Endothelial cell of umbilical vein (primary cell): ENCODE results near the gene TTYH3. TPM values are rescaled to one million over a fixed set of nuclear protein-coding genes. Genes with fewer than 3 reads are reported as not detected.

ENCODE experiments used
- BruUV-seq: library from RNA; stranded (reverse); fragments of 400-500 nt; replicated peaks from 2 replicates; lab custom pipeline; 2021; lab: Mats Ljungman, UMichigan
- CTCF ChIA-PET: fragments of 300-600, 350-600 bp; sonication (Branson Sonifier 250); formaldehyde crosslinking; loops from one replicate; lab custom pipeline; 2021; ENCODE audit warnings: antibody characterized with exemption, inconsistent platforms; lab: Charles Lee
- POLR2A ChIA-PET: fragments of 300-600, 350-600 bp; sonication (Branson Sonifier 250); formaldehyde crosslinking; loops from one replicate; lab custom pipeline; 2021; ENCODE audit warnings: antibody characterized with exemption, inconsistent platforms; lab: Charles Lee
- DNase-seq: peaks from one replicate; pipeline ENCODE4 v3.0.0-alpha.2; 2011; ENCODE audit warnings: low read depth, low spot score
- FAIRE-seq: peaks from 2 replicates; lab custom pipeline; 2011; peaks lifted over from hg19 to GRCh38; lab: Jason Lieb, UNC
- H2AFZ ChIP-seq: 2 replicates; pipeline ENCODE4 v1.6.0; 2012; ENCODE audit warnings: low read depth, low read length, control low read depth, inconsistent platforms
- H3K27ac ChIP-seq: 2 replicates; pipeline ENCODE4 v1.5.1; 2011; ENCODE audit warnings: low read depth, mild to moderate bottlenecking, control low read depth, low read length, moderate library complexity; ENCODE audit not compliant: insufficient read depth
- H3K27me3 ChIP-seq, 2 experiments: 2 replicates each; pipeline versions ENCODE4 v1.6.0 to v1.6.1; 2011; ENCODE audit warnings: low read length in 2 of 2, mixed read lengths in 1 of 2; ENCODE audit not compliant: control insufficient read depth in 2 of 2, insufficient read depth in 2 of 2
- H3K36me3 ChIP-seq, 2 experiments: 2 replicates in 1 of 2; 3 replicates in 1 of 2; pipeline ENCODE4 v1.5.1; 2011; ENCODE audit warnings: low read length in 2 of 2, mild to moderate bottlenecking in 1 of 2, moderate library complexity in 1 of 2; ENCODE audit not compliant: control insufficient read depth in 2 of 2, insufficient read depth in 2 of 2; ENCODE audit errors: extremely low read depth in 1 of 2
- H3K4me1 ChIP-seq: 3 replicates; pipeline ENCODE4 v1.5.1; 2011; ENCODE audit warnings: mild to moderate bottlenecking, low read length; ENCODE audit not compliant: control insufficient read depth, insufficient read depth; ENCODE audit errors: extremely low read depth
- H3K4me2 ChIP-seq: 2 replicates; pipeline ENCODE4 v1.6.1; 2011; ENCODE audit warnings: low read length, control low read depth, mixed read lengths; ENCODE audit not compliant: insufficient read depth
- H3K4me3 ChIP-seq, 3 experiments: fragments of 200-600 bp in 1 of 3; sonication (generic), shearing (Covaris generic) in 1 of 3; replicated peaks in 1 of 3; 2 replicates each; pipeline ENCODE4 v1.5.1; 2011 to 2016; ENCODE audit warnings: control low read depth in 3 of 3, low read length in 3 of 3, mild to moderate bottlenecking in 2 of 3, inconsistent platforms in 1 of 3, low read depth in 1 of 3, moderate library complexity in 1 of 3; ENCODE audit not compliant: insufficient read depth in 1 of 3
- H3K79me2 ChIP-seq: 2 replicates; pipeline ENCODE4 v1.6.0; 2012; ENCODE audit warnings: low read length, inconsistent platforms; ENCODE audit not compliant: control insufficient read depth, insufficient read depth
- H3K9ac ChIP-seq: replicated peaks from 2 replicates; pipeline ENCODE3; 2011; ENCODE audit warnings: low read length, control low read depth; ENCODE audit not compliant: insufficient read depth; ENCODE audit errors: extremely low read depth
- H3K9me1 ChIP-seq: replicated peaks from 3 replicates; pipeline ENCODE4 v1.6.0; 2011; ENCODE audit warnings: mild to moderate bottlenecking, low read length; ENCODE audit not compliant: control insufficient read depth, insufficient read depth; ENCODE audit errors: extremely low read depth
- H3K9me3 ChIP-seq: replicated peaks from 2 replicates; pipeline ENCODE4 v1.5.1; 2012; ENCODE audit warnings: low read length, inconsistent platforms; ENCODE audit not compliant: control insufficient read depth, insufficient read depth
- H4K20me1 ChIP-seq: replicated peaks from 2 replicates; pipeline ENCODE3; 2011; ENCODE audit warnings: mild to moderate bottlenecking, low read length; ENCODE audit not compliant: control insufficient read depth, insufficient read depth; ENCODE audit errors: extremely low read depth
- EZH2 ChIP-seq: IDR thresholded peaks from 2 replicates; pipeline ENCODE4 v1.6.1; 2012; ENCODE audit warnings: borderline replicate concordance, low read depth, mild to moderate bottlenecking, moderate library complexity, low read length, inconsistent platforms; ENCODE audit not compliant: severe bottlenecking
- FOS ChIP-seq: IDR thresholded peaks from 2 replicates; pipeline ENCODE4 v1.6.1; 2011; ENCODE audit warnings: mild to moderate bottlenecking, low read length, moderate library complexity, borderline replicate concordance; ENCODE audit not compliant: insufficient read depth
- GATA2 ChIP-seq: IDR thresholded peaks from 2 replicates; pipeline ENCODE4 v1.7.0; 2011; ENCODE audit warnings: low read depth, mild to moderate bottlenecking, moderate library complexity, mixed read lengths, low read length; ENCODE audit not compliant: insufficient read length, insufficient read depth
- JUN ChIP-seq: IDR thresholded peaks from 2 replicates; pipeline ENCODE4 v1.6.1; 2011; ENCODE audit warnings: borderline replicate concordance, low read depth; ENCODE audit not compliant: insufficient read length, insufficient read depth
- MYC ChIP-seq: IDR thresholded peaks from one replicate; pipeline ENCODE4 v1.6.1; 2011; ENCODE audit warnings: mild to moderate bottlenecking, low read depth, low read length
- POLR2A ChIP-seq: IDR thresholded peaks from 2 replicates; pipeline ENCODE4 v1.6.1; 2012; ENCODE audit warnings: low read depth, mild to moderate bottlenecking, control low read depth, low read length
- POLR2AphosphoS5 ChIP-seq: IDR thresholded peaks from 2 replicates; pipeline ENCODE4 v1.6.1; 2012; ENCODE audit warnings: low read depth, mild to moderate bottlenecking, control low read depth, low read length, moderate library complexity; ENCODE audit not compliant: insufficient read depth
- dilution Hi-C: fragments of 300-500 bp; cut with MboI; formaldehyde crosslinking; loops from one replicate; pipeline ENCODE4 v1.15.0; 2019; ENCODE audit warnings: low sequenced_read_pairs; ENCODE audit not compliant: extremely low pct_ligation_motif_present
- intact Hi-C: fragments of 100-400 bp; cut with micrococcal nuclease; formaldehyde crosslinking; loops from one replicate; pipeline ENCODE4 v1.10.0; 2022
- polyA plus RNA-seq, 4 experiments: library from polyadenylated mRNA; depleted of rRNA in 3 of 4; stranded (reverse) in 3 of 4; unstranded in 1 of 4; fragments of >200 nt; gene quantifications; 2 replicates each; pipeline versions ENCODE4 v1.2.1 to v1.2.3, GENCODE V29; 2011 to 2012; ENCODE audit warnings: missing spikeins in 1 of 4
- total RNA-seq: library from RNA; stranded (reverse); gene quantifications from 2 replicates; pipeline ENCODE4 v1.2.3, GENCODE V29; 2021
- TF ChIP-seq, protein P1 (sequence below), 2 donors: IDR thresholded peaks; 1 replicate in 1 of 2; 2 replicates in 1 of 2; pipeline ENCODE4 v1.5.1; 2011; ENCODE audit warnings: low read length in 2 of 2, mild to moderate bottlenecking in 2 of 2, moderate library complexity in 2 of 2, control low read depth in 1 of 2, inconsistent platforms in 1 of 2, low read depth in 1 of 2; ENCODE audit not compliant: insufficient read depth in 1 of 2; ENCODE audit errors: extremely low read depth in 1 of 2
- TF ChIP-seq, protein P2 (sequence below): IDR thresholded peaks from 2 replicates; pipeline ENCODE4 v1.6.1; 2011; ENCODE audit not compliant: insufficient read depth, insufficient read length

TTYH3 gene
- total and polyA plus RNA-seq, 2 donors (not counting 3 experiments of a cell fraction or from before 2014, with no cell fraction given): 143 to 280 TPM

DNA sequence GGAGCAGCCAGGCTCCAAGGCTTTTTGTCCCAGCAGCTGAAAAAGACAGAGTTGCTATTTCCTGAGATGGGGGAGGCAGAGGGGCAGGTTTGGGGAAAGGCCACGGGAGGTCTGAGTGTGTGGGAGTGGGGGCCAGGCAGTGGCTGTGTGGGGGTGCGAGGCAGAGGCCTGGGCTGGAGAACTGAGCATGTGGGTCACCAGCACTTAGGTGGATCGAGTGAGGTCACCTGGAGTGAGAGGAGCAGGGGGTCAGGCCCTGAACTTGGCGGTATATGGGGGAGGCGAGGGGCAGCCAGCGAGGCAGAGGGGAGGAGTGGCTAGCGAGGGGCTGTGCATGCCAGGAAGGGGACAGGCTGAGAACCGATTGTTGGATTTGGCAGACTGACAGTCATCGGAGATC is 44.7 kb upstream of the TTYH3 start:
- no TSS peak for BruUV-seq
- no peaks in the 10 kb centered on the region for H3K79me2 ChIP-seq
- H3K4me3 ChIP-seq: no peak overlapping the region
- no peak for FAIRE-seq
- H3K9ac ChIP-seq: no peak overlapping the region
- H2AFZ ChIP-seq: no peak overlapping the region
- DNase-seq: no peak
- CTCF ChIA-PET: interaction anchor here (0.6 to 0.8 kb wide), 2 partner anchors 44 to 93 kb away, joined by 3 read pairs; partner anchors contain the start of gene TTYH3
- POLR2A ChIA-PET: no interaction called here
- dilution Hi-C loops (no loop called here), intact Hi-C loops (no loop called here)
- H3K27ac ChIP-seq: no peak overlapping the region
- no peak overlapping the region for H3K4me2 ChIP-seq
- H4K20me1 ChIP-seq: no peaks in the 10 kb centered on the region
- no peaks in the 10 kb centered on the region for H3K9me3 ChIP-seq
- H3K36me3 ChIP-seq: peaks cover 0 to 2% of the 10 kb centered on the region in 2 experiments
- TF ChIP-seq, protein P1, sequence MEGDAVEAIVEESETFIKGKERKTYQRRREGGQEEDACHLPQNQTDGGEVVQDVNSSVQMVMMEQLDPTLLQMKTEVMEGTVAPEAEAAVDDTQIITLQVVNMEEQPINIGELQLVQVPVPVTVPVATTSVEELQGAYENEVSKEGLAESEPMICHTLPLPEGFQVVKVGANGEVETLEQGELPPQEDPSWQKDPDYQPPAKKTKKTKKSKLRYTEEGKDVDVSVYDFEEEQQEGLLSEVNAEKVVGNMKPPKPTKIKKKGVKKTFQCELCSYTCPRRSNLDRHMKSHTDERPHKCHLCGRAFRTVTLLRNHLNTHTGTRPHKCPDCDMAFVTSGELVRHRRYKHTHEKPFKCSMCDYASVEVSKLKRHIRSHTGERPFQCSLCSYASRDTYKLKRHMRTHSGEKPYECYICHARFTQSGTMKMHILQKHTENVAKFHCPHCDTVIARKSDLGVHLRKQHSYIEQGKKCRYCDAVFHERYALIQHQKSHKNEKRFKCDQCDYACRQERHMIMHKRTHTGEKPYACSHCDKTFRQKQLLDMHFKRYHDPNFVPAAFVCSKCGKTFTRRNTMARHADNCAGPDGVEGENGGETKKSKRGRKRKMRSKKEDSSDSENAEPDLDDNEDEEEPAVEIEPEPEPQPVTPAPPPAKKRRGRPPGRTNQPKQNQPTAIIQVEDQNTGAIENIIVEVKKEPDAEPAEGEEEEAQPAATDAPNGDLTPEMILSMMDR (IDR thresholded peaks at IDR 0.05; ENCODE audit: extremely low read depth in 1 of 2, insufficient read depth in 1 of 2, low read depth in 1 of 2, low read length in 2 of 2): no peak
- TF ChIP-seq EZH2 (no peak), POLR2AphosphoS5 (no peak), FOS (no peak), MYC (no peak), GATA2 (no peak), JUN (no peak), POLR2A (no peak)
- TF ChIP-seq, protein P2, sequence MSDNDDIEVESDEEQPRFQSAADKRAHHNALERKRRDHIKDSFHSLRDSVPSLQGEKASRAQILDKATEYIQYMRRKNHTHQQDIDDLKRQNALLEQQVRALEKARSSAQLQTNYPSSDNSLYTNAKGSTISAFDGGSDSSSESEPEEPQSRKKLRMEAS: no peak
- no peaks in the 10 kb centered on the region for H3K27me3 ChIP-seq
- H3K9me1 ChIP-seq: no peaks in the 10 kb centered on the region
- no peaks in the 10 kb centered on the region for H3K4me1 ChIP-seq
